ENCODE results near the gene PTPRT.

Gene PTPRT

DNA sequence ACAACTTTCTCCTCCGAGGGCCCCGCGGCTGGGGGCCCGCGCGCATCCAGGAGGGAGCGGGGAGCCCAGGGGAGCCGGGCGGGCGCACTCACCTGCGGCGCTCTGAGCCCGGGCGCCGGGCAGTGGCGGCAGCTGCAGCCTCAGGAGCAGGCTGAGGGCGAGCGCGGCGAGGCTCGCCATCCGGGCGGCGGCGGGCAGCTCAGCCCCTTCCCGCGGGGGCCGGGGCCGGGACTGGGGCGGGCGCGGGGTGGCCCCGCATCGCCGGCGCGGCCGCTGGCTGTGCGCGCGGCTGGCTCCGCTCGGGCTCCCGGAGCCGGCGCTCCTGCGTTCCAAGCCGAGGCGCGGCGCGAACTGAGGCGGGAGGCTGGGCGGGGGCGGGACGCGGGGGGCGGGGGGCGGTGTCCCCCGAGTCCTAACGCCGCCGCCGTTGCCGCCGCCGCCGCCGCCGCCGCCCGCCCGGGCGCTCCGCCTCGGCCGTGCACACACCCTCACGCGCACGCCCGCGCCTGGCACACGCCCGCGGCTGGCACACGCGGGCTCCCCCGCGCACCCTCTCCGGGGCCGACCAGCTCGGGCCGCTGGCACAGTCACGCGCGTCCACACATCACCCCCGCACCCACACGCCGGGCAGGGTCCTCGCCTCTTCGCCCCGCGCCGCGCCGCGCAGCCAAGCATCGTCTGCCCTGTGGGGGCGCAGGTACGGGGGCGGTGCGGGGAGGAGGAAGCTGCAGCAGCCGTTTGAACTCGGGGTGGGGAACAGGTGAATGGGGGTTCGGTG is at the start of gene PTPRT:
Gene PTPRT, minus strand, starts transcription at position 353 of the 778 bp plus-strand sequence. Its CDS starts 173 bp downstream, at position 180.
- Histone ChIP-seq H3K9ac (ENCODE audit: low read depth, low read length) (peak within 1 kb of the TSS; percentile 64; the same call in 1 of the 2 replicates), H3K36me3 (ENCODE audit: insufficient read depth, low read length) (no peaks in the 10 kb centered on the region), H3K9me3 (ENCODE audit: control insufficient read depth, insufficient read depth, low read length) (no peaks in the 10 kb centered on the region), H3K4me1 (ENCODE audit: insufficient read depth, low read length) (0 out of 2 replicates have a peak, but pooled peaks cover 4% of the 10 kb centered on the region)

DNA sequence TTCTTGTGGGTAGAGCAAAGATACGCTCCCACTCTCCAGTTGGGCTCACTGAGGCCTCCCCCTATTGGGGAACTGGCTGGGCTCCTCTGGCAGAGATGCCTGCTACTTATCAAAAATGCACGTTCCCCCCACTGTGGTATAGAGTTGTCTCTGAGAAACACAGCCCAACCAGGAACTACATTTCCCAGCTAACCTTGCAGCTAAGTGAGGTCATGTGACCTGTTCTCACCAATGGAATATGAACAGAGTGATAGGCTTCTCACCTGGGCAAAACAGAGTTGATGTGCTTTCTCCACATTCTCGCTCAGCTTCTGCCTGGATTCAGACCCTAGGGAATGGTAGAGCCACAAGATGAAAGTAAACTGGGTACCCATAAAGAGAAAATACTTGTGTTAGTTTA is 49.1 kb upstream of the PTPRT start:
- H3K36me3 ChIP-seq (ENCODE audit: insufficient read depth, low read length), result no peaks in the 10 kb centered on the region
- no peaks in the 10 kb centered on the region for H3K4me1 ChIP-seq (ENCODE audit: insufficient read depth, low read length)
- no peak overlapping the region for H3K9ac ChIP-seq (ENCODE audit: low read depth, low read length)
- H3K9me3 ChIP-seq (ENCODE audit: control insufficient read depth, insufficient read depth, low read length), result no peaks in the 10 kb centered on the region

DNA sequence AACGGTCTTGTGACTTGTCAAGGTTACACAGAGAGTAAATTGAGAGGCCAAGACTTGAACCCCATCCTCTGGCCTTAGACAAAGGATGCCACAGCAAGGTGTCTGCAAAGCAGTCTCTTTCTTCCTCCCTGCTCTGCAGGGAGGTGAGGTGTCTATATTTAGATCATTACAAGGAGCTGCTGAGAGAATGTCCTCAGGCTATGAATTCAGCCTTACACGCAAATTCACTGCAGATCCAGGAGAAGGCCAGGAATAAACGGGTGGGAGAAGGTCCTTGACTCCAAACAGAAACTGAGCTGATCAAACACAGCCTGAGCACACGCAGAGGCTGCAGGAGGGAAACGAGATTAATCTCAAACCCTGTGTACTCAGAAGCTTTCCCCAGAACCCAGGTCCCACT is 48.6 kb upstream of the PTPRT start:
- H3K9me3 ChIP-seq (ENCODE audit: control insufficient read depth, insufficient read depth, low read length), result no peaks in the 10 kb centered on the region
- no peaks in the 10 kb centered on the region for H3K36me3 ChIP-seq (ENCODE audit: insufficient read depth, low read length)
- H3K9ac ChIP-seq (ENCODE audit: low read depth, low read length), result no peak overlapping the region
- H3K4me1 ChIP-seq (ENCODE audit: insufficient read depth, low read length), result no peaks in the 10 kb centered on the region

DNA sequence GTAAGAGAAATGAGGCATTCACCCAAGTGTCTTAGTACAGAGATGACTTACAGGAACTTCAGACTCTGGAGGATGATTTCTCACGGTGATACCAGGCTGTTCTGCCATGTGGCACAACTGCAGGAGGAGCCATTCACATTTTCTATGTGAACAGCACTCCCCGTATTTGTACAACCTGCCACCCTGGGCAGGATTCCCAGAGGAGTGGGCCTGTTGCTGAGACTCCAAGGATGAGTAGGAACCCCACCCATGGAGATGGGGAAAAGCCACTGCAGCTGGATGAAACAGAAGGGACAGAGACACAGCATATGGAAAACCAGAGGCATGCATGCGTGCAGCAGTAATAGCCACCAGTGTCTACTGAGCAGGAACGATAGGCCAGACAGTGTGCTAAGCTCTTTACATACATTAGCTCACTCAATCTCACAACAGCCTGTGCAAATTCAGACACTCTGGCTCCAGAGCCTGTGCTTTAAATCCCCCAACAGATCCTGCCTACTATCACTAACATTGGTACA is 48.0 kb upstream of the PTPRT start:
- H3K9ac ChIP-seq (ENCODE audit: low read depth, low read length), result no peak overlapping the region
- no peaks in the 10 kb centered on the region for H3K4me1 ChIP-seq (ENCODE audit: insufficient read depth, low read length)
- H3K9me3 ChIP-seq (ENCODE audit: control insufficient read depth, insufficient read depth, low read length), result no peaks in the 10 kb centered on the region
- no peaks in the 10 kb centered on the region for H3K36me3 ChIP-seq (ENCODE audit: insufficient read depth, low read length)

DNA sequence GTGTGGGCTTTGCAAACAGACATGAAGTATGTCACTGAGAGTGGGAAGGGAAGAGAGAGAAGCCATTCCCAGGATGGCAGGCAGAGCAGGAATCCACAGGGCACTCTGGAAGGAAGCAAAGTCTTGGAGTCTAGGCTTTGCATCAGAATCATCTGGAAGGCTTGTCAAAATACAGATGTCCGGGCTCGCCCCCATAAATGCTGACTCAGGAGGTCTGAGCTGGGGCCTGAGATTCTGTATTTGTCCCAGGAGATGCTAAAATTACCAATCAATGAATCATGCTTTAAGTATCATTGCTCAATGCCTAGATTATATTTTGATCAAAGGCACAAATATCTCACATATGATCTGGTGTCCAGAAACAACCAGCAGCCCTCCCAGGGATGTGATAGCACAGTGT is 46.3 kb upstream of the PTPRT start:
- Histone ChIP-seq H3K9ac (ENCODE audit: low read depth, low read length) (no peak overlapping the region), H3K9me3 (ENCODE audit: control insufficient read depth, insufficient read depth, low read length) (no peaks in the 10 kb centered on the region), H3K36me3 (ENCODE audit: insufficient read depth, low read length) (no peaks in the 10 kb centered on the region), H3K4me1 (ENCODE audit: insufficient read depth, low read length) (no peaks in the 10 kb centered on the region)

DNA sequence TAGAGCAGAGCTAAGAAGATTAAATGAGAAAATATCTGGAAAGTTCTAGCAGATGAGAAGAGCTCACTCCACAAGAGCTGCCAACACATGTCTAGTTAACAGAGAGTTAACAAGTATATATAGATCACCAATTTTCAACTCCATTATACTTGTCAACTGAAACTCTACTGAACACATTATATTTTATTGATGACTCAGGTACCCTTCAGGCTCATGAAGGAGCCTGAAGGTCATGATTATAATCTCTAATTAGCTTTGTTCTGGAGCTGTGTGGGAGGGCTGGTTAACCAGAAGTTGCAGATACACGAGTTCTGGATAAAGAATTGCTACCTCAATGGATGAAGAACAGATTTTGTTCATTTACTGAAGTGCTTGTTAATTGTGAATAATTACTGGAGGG is 42.1 kb upstream of the PTPRT start:
- Histone ChIP-seq H3K36me3 (ENCODE audit: insufficient read depth, low read length) (no peaks in the 10 kb centered on the region), H3K4me1 (ENCODE audit: insufficient read depth, low read length) (no peaks in the 10 kb centered on the region), H3K9me3 (ENCODE audit: control insufficient read depth, insufficient read depth, low read length) (no peaks in the 10 kb centered on the region), H3K9ac (ENCODE audit: low read depth, low read length) (no peak overlapping the region)

DNA sequence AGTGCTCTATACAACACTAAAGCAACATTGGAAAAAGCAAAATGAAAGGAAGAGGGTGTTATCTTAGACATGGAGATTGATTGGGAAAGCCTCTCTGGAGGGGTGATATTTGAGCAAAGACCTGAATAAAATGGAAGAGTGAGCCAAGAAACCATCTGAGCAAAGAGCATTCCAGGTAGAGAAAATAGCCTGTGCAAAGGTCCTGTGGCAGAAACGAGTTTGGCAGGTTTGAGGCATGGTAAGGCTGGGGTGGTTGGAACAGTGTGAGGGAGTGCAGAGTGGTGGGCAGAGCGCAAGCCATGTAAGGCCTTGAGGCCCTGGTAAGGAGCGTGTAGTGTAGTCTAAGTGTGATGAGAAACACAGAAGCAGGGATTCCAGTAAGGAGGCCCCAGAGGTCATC is 40.0 kb upstream of the PTPRT start:
- Histone ChIP-seq H3K4me1 (ENCODE audit: insufficient read depth, low read length) (no peaks in the 10 kb centered on the region), H3K36me3 (ENCODE audit: insufficient read depth, low read length) (no peaks in the 10 kb centered on the region)

DNA sequence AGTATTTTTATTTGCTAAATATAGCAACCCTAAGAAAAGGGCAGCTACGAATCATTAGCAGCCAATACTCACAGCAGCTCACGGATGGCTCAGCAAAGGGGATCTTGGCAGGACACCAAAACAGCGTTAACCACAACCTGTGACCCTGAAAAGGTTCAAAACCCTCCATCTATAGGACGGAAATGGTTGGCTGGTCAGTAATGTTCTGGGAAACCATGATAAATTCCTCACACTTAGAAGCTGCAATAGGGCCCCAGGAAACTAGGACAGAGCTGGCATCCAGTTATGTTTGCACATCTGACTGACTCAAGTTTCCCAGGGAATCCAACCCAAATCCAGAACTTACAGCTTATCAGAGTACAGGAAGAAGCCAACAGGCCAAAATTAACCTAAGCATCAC is 30.9 kb upstream of the PTPRT start:
- Histone ChIP-seq H3K9ac (ENCODE audit: low read depth, low read length) (no peak overlapping the region), H3K9me3 (ENCODE audit: control insufficient read depth, insufficient read depth, low read length) (no peaks in the 10 kb centered on the region), H3K4me1 (ENCODE audit: insufficient read depth, low read length) (no peaks in the 10 kb centered on the region), H3K36me3 (ENCODE audit: insufficient read depth, low read length) (no peaks in the 10 kb centered on the region)

More for the DNA sequence above, 40.0 kb upstream of the PTPRT start:
- Histone ChIP-seq H3K9me3 (ENCODE audit: control insufficient read depth, insufficient read depth, low read length) (no peaks in the 10 kb centered on the region), H3K9ac (ENCODE audit: low read depth, low read length) (no peak overlapping the region)

DNA sequence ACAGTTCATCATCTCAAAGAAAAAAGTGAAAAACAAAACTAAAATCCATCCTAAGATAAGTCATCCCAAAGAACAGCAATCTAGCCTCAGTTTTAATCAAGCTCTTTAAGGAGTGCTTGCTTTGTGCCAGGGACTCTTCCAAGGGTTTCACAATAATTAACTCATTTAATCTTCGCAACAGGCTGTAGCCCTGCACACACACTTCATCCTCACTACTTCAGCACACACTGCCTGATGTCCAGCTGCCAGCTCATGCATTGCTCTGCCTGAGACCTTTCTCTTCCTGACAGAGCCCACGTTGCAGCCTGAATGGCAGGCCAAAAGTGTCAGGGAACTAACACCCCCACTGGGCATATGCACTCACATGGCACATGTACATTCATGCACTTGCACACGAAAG is 21.2 kb upstream of the PTPRT start:
- no peaks in the 10 kb centered on the region for H3K36me3 ChIP-seq (ENCODE audit: insufficient read depth, low read length)
- H3K4me1 ChIP-seq (ENCODE audit: insufficient read depth, low read length), result no peaks in the 10 kb centered on the region
- no peak overlapping the region for H3K9ac ChIP-seq (ENCODE audit: low read depth, low read length)
- H3K9me3 ChIP-seq (ENCODE audit: control insufficient read depth, insufficient read depth, low read length), result no peaks in the 10 kb centered on the region; the same call in 1 of the 2 replicates

DNA sequence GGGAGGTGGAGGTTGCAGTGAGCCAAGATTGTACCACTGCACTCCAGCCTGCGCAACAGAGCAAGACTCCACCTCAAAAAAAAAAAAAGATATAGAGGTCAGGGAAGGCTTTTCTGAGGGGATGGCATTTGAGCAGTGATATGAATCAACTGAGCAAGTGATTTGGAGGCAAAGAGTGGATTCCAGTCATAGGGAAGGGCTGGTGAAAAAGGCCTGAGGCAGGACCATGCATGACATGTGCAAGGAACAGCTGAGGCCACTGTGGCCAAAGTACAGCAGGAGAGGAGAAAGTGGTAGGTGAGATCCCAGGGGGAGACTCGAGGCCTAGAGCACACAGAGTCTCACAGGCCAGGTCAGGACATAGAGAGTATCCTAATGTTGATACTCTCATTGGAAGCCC is 20.1 kb upstream of the PTPRT start:
- no peaks in the 10 kb centered on the region for H3K36me3 ChIP-seq (ENCODE audit: insufficient read depth, low read length)
- peaks cover 3% of the 10 kb centered on the region; the same call in 1 of the 2 replicates for H3K9me3 ChIP-seq (ENCODE audit: control insufficient read depth, insufficient read depth, low read length)
- H3K4me1 ChIP-seq (ENCODE audit: insufficient read depth, low read length), result no peaks in the 10 kb centered on the region
- H3K9ac ChIP-seq (ENCODE audit: low read depth, low read length), result no peak overlapping the region

DNA sequence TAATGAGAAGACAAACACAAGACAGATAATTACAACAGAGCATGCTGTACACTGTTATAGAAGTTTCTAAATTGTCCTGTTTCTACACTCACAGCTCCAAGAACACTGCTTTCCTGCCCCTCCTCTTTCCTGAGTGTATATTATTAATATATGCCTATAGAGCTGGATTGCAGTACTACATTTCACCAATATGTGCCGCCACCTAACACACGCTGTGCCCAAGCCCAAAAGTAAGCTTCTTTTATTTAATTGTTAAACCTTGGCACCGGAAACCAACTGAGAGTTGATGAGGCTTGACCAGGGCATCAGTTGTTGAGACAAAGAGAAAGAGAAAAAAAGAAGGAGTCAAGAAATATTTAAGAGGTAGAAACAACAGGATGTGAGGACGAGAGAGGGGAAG is 16.0 kb upstream of the PTPRT start:
- H3K4me1 ChIP-seq (ENCODE audit: insufficient read depth, low read length), result no peaks in the 10 kb centered on the region
- H3K9me3 ChIP-seq (ENCODE audit: control insufficient read depth, insufficient read depth, low read length), result peaks cover 3% of the 10 kb centered on the region; the same call in 1 of the 2 replicates
- no peak overlapping the region for H3K9ac ChIP-seq (ENCODE audit: low read depth, low read length)
- H3K36me3 ChIP-seq (ENCODE audit: insufficient read depth, low read length), result no peaks in the 10 kb centered on the region

DNA sequence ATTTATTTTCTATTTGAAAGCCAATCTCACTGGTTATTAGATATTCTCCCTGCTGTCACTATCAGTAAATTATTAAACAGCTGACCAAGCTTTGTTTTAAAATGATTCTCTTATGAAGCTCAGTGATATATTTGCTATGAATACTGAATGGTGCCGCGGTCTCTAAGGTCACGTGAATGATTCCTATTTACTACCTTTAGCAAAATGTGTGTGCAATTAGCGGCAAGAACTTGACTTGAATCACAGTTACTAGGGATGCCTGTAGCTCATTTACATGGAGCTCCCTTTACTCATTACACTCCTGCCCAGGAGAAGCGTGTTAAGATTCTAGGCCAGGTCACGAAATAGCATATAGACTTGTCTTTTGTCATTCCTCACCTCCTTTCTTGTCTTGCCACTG is 12.4 kb upstream of the PTPRT start:
- Histone ChIP-seq H3K36me3 (ENCODE audit: insufficient read depth, low read length) (no peaks in the 10 kb centered on the region), H3K9ac (ENCODE audit: low read depth, low read length) (no peak overlapping the region), H3K9me3 (ENCODE audit: control insufficient read depth, insufficient read depth, low read length) (0 out of 2 replicates have a peak, but pooled peaks cover 3% of the 10 kb centered on the region), H3K4me1 (ENCODE audit: insufficient read depth, low read length) (no peaks in the 10 kb centered on the region)

DNA sequence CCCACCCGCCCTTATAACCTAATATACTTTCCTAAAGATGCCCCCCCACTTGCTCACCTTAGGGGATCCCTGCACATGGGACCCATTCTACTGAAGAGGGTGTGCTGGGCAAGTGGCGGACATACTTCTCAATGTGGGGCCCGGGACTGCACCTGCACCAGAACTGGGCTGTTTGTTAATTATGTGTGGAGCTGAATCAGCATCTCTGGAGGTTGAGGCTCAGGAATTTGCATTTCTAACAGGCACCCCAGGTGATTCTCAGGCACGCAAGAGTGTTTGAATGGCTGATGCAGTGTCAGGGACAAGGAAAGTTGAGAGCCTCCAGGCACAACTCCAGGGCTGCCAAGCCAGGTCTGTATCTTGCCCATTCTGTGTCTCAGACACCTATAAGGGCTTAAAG is 8.9 kb upstream of the PTPRT start:
- H3K9me3 ChIP-seq (ENCODE audit: control insufficient read depth, insufficient read depth, low read length), result no peaks in the 10 kb centered on the region
- no peak overlapping the region for H3K9ac ChIP-seq (ENCODE audit: low read depth, low read length)

DNA sequence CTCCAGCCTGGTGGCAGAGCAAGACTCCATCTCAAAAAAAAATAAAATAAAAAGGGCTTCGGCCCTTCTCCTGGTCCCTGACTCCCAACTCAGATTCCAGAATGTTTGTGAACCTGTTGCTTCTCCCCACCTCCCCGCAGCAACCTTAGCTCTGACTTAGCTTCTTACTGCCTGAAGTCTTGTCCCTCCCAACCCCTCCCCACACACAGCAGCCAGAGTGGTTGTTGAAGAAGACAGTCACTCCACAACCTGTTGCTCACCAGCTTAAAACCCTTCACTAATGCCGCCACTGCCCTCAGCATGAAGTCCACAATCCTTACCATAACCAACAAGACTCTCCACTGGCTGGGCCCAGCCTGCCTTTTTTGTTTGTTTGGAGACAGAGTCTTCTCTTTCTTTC is 6.5 kb upstream of the PTPRT start:
- no peaks in the 10 kb centered on the region for H3K36me3 ChIP-seq (ENCODE audit: insufficient read depth, low read length)
- H3K4me1 ChIP-seq (ENCODE audit: insufficient read depth, low read length), result 0 out of 2 replicates have a peak, but pooled peaks cover 4% of the 10 kb centered on the region
- H3K9me3 ChIP-seq (ENCODE audit: control insufficient read depth, insufficient read depth, low read length), result no peaks in the 10 kb centered on the region
- no peak overlapping the region for H3K9ac ChIP-seq (ENCODE audit: low read depth, low read length)

More for the DNA sequence above, 8.9 kb upstream of the PTPRT start:
- H3K4me1 ChIP-seq (ENCODE audit: insufficient read depth, low read length), result no peaks in the 10 kb centered on the region
- no peaks in the 10 kb centered on the region for H3K36me3 ChIP-seq (ENCODE audit: insufficient read depth, low read length)

DNA sequence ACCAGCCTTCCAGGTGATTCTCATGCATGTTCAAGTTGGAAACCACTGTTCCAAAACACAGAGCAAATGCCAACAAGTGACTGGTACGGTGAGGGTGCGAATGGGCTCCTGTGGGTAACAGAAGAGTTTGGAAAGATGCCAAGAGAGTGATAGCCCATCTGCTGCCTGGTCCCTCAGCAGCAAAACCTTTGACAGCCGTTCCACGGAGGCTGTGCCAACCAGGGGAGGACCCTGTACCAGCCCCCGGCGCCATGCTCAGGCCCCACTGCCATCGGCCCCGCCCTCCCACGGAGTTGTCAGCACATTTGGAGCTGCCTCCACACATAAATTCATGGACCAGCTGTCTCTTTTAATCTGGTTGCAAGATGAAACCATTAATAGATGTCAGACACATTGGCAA is 4.4 kb upstream of the PTPRT start:
- no peaks in the 10 kb centered on the region for H3K36me3 ChIP-seq (ENCODE audit: insufficient read depth, low read length)
- no peak overlapping the region for H3K9ac ChIP-seq (ENCODE audit: low read depth, low read length)
- H3K4me1 ChIP-seq (ENCODE audit: insufficient read depth, low read length), result 0 out of 2 replicates have a peak, but pooled peaks cover 4% of the 10 kb centered on the region
- no peaks in the 10 kb centered on the region for H3K9me3 ChIP-seq (ENCODE audit: control insufficient read depth, insufficient read depth, low read length)

Measured in ES-I3 (cell line).